Stimulated activated CD4-positive, alpha-beta T cell treated with anti-CD3 and anti-CD28 coated beads, Interleukin-1b, Interleukin-23, amount 100 ng/mL, for 24 hours (primary cell): ENCODE data around the gene SDK1.
A peak's percentile ranks its signal among the peaks of the same experiment; 100 is the strongest.
"Not testable (repeated sequence)": the region's sequence is repeated elsewhere in the genome, so short reads cannot be mapped to it uniquely, and the experiment has no call there.

ENCODE experiments used
- DNase-seq, 4 experiments: peaks; one replicate each; pipeline ENCODE4 v3.0.0-alpha.2; 2020; ENCODE audit warnings: low read depth in 4 of 4, low spot score in 1 of 4

SDK1 gene

GRCh38 chr7:3721422-3721821 lies 420.4 kb downstream of the SDK1 start:
- DNase-seq, result no peak

- DNase-seq, result peak in 1 of 4 experiments; percentile 9
Measured at GRCh38 chr7:3722396-3722922, 421.4 kb downstream of the SDK1 start.

GRCh38 chr7:3725155-3726059 lies 424.4 kb downstream of the SDK1 start:
- DNase-seq, result no peak

- DNase-seq, result no peak
Measured at GRCh38 chr7:3730276-3730675, 429.2 kb downstream of the SDK1 start.

GRCh38 chr7:3732395-3733005 lies 431.4 kb downstream of the SDK1 start:
- DNase-seq, result no peak

- DNase-seq, result no peak
Measured at GRCh38 chr7:3733541-3734140, 432.6 kb downstream of the SDK1 start.

GRCh38 chr7:3738964-3739363 lies 437.9 kb downstream of the SDK1 start:
- no peak for DNase-seq

GRCh38 chr7:3739983-3740382 lies 438.9 kb downstream of the SDK1 start:
- no peak for DNase-seq

GRCh38 chr7:3747467-3747866 lies 446.4 kb downstream of the SDK1 start:
- DNase-seq, result no peak

GRCh38 chr7:3748389-3748788 lies 447.3 kb downstream of the SDK1 start:
- DNase-seq, result no peak

GRCh38 chr7:3753868-3754267 lies 452.8 kb downstream of the SDK1 start:
- no peak for DNase-seq

- DNase-seq, result no peak
Measured at GRCh38 chr7:3754493-3755341, 453.7 kb downstream of the SDK1 start.

- DNase-seq, result not testable (repeated sequence)
Measured at GRCh38 chr7:3755778-3756453, 454.9 kb downstream of the SDK1 start.

- no peak for DNase-seq
Measured at GRCh38 chr7:3757059-3757458, 456.0 kb downstream of the SDK1 start.

- DNase-seq, result no peak
Measured at GRCh38 chr7:3760651-3761050, 459.6 kb downstream of the SDK1 start.

- no peak for DNase-seq
Measured at GRCh38 chr7:3762146-3762831, 461.2 kb downstream of the SDK1 start.

GRCh38 chr7:3767917-3768777 lies 467.1 kb downstream of the SDK1 start:
- DNase-seq, result no peak

- no peak for DNase-seq
Measured at GRCh38 chr7:3771906-3772305, 470.9 kb downstream of the SDK1 start.

GRCh38 chr7:3778345-3778744 lies 477.3 kb downstream of the SDK1 start:
- no peak for DNase-seq
